ENCODE data around the gene MBD6.

DNA sequence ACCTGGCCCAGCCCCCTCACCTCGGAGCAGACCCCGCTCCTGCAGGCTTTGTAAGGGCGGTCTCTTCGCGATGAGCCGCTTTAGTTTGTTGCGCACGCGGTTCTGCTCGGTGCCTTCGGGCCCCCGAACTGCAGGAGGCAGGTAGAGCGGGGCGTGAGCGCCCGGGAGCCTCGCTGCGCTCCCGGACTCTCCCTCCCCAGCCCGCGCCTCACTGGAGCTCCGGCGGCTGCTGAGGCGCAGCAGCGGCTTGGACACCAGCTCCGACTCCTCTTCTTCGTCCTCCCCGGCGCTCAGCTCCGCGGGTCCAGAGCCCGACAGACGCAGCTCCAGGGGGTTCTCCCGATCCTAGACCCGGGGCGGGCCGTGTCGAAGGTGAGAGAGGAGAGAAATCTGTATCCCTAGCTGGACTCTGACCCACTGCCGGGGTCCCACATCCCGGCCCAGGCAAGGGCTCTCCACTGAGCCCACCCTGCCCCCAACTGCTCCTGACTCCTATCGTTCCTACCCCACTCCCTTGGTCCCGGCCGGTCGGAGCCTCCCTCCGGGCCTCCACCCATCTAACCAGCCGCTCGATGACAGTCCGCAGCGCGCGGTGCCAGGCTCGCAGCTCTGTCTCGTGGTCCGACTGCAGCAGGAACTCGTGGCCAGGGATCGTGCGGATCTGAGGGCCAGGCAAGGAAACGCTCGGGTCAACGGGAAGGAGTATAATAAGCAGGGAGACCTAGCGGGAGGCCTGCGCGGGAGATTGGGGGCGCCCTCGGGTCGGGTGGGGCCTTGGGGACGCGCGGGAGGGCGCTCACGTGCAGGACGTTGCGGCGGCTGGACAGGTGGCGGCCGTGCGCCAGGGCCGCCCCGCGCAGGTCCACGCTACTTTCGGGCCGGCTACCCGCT, 47.1 kb upstream of the MBD6 start:
- no peak for TF ChIP-seq POLR2A (IDR thresholded peaks at IDR 0.05; ENCODE audit: control extremely low read depth in 1 of 2, low read depth in 2 of 2, low read length in 2 of 2)
- TF ChIP-seq CBX5 (IDR thresholded peaks at IDR 0.05; ENCODE audit: low read depth, low read length) = no peak
- no peak for TF ChIP-seq RAD21 (IDR thresholded peaks at IDR 0.05 in 1 of 2, conservative IDR thresholded peaks at IDR 0.05 in 1 of 2; ENCODE audit: low read depth in 2 of 2, low read length in 2 of 2)
- TF ChIP-seq, protein P1, sequence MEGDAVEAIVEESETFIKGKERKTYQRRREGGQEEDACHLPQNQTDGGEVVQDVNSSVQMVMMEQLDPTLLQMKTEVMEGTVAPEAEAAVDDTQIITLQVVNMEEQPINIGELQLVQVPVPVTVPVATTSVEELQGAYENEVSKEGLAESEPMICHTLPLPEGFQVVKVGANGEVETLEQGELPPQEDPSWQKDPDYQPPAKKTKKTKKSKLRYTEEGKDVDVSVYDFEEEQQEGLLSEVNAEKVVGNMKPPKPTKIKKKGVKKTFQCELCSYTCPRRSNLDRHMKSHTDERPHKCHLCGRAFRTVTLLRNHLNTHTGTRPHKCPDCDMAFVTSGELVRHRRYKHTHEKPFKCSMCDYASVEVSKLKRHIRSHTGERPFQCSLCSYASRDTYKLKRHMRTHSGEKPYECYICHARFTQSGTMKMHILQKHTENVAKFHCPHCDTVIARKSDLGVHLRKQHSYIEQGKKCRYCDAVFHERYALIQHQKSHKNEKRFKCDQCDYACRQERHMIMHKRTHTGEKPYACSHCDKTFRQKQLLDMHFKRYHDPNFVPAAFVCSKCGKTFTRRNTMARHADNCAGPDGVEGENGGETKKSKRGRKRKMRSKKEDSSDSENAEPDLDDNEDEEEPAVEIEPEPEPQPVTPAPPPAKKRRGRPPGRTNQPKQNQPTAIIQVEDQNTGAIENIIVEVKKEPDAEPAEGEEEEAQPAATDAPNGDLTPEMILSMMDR (IDR thresholded peaks at IDR 0.05; ENCODE audit: control extremely low read depth in 1 of 3, insufficient read depth in 1 of 3, low read depth in 1 of 3, low read length in 3 of 3) = 0 out of 4 replicates have a peak, but pooled peaks of 1 of the 3 experiments have one; percentile 4
- no peak for TF ChIP-seq POLR2AphosphoS5 (IDR thresholded peaks at IDR 0.05; ENCODE audit: low read depth, low read length)
- TF ChIP-seq SIN3A (conservative IDR thresholded peaks at IDR 0.05 in 1 of 2, IDR thresholded peaks at IDR 0.05 in 1 of 2; ENCODE audit: low read depth in 1 of 2, low read length in 2 of 2) = no peak
- no peak for TF ChIP-seq JUND (IDR thresholded peaks at IDR 0.05; ENCODE audit: low read length)
- peak; percentile 89 for TF ChIP-seq EZH2 (IDR thresholded peaks at IDR 0.05; ENCODE audit: low read depth, low read length, severe bottlenecking)
- no peak; the same call in 1 of the 2 replicates for TF ChIP-seq NRF1 (IDR thresholded peaks at IDR 0.05; ENCODE audit: low read depth, low read length)
- 0 out of 2 replicates have a peak, but pooled peaks have one; percentile 1 for TF ChIP-seq TAF1 (IDR thresholded peaks at IDR 0.05; ENCODE audit: low read depth, low read length)
- TF ChIP-seq EGR1 (IDR thresholded peaks at IDR 0.05; ENCODE audit: borderline replicate concordance, low read depth, low read length) = no peak
- no peak for TF ChIP-seq KDM1A (IDR thresholded peaks at IDR 0.05; ENCODE audit: borderline replicate concordance, low read length)
- no peak for TF ChIP-seq CBX8 (IDR thresholded peaks at IDR 0.05; ENCODE audit: borderline replicate concordance, low read depth, low read length)
- no peak for TF ChIP-seq BCL11A (IDR thresholded peaks at IDR 0.05; ENCODE audit: low read depth in 2 of 2, low read length in 2 of 2)

Data from H1 (cell line).